Measurements from ENCODE around the gene OR2M7.

OR2M7 gene, protein sequence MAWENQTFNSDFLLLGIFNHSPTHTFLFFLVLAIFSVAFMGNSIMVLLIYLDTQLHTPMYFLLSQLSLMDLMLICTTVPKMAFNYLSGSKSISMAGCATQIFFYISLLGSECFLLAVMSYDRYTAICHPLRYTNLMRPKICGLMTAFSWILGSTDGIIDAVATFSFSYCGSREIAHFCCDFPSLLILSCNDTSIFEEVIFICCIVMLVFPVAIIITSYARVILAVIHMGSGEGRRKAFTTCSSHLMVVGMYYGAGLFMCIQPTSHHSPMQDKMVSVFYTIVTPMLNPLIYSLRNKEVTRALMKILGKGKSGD

DNA sequence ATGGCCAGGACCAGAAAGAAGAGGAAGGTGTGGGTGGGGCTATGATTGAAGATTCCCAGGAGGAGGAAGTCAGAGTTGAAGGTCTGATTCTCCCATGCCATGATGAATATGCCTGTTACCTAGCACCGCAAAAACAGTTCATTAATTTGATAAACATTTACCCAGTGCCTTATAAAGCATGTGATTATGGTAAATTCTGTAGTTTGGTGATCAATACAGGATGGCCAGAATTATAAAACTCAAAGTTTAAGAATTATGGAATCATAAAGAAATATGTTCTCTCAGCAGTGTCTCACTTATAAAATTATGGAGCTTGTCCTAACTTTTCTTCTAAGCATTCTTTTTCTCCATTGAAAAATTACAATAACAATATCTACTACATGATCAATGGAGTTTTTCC lies at the start of gene OR2M7:
OR2M7 (minus strand) TSS at position 101 of the 400 bp plus-strand sequence; CDS start at position 101, 0 bp downstream.
- in situ Hi-C loops (cut with HindIII; ENCODE audit: low sequenced_read_pairs): no loop called here
- no peak within 1 kb of the TSS for H3K4me3 ChIP-seq (ENCODE audit: low read depth, low read length)
- DNase-seq (ENCODE audit: low read depth, low spot score): no peak
- TF ChIP-seq CTCF (IDR thresholded peaks at IDR 0.05; ENCODE audit: low read depth, low read length): no peak

DNA sequence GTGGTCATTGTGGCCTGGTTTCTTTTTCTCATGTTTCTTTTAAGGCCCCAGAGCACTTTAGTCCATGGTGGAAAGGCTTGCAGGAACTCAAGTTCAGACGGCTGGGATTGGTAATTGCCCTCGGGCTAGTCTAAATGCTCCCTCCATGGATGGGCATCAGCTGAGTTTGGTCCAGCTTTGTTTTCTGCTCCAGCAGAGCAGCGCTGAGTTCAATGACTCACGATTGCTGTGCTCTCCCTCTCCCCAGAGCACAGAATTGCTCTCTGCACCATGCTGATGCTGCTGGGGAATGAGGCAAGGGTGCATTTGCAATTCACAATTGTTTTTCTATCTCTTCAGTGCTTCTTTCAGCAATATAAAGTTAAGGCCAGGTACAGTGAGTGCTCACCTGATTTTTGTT lies 49.4 kb upstream of the OR2M7 start:
- H3K4me3 ChIP-seq (ENCODE audit: low read depth, low read length): no peak overlapping the region
- TF ChIP-seq CTCF (IDR thresholded peaks at IDR 0.05; ENCODE audit: low read depth, low read length): no peak
- in situ Hi-C loops (cut with HindIII; ENCODE audit: low sequenced_read_pairs): no loop called here
- DNase-seq (ENCODE audit: low read depth, low spot score): no peak

- no peak for TF ChIP-seq CTCF (IDR thresholded peaks at IDR 0.05; ENCODE audit: low read depth, low read length)
Observed at GRCh38 chr1:248372394-248372793, 48.0 kb upstream of the OR2M7 start.

DNA sequence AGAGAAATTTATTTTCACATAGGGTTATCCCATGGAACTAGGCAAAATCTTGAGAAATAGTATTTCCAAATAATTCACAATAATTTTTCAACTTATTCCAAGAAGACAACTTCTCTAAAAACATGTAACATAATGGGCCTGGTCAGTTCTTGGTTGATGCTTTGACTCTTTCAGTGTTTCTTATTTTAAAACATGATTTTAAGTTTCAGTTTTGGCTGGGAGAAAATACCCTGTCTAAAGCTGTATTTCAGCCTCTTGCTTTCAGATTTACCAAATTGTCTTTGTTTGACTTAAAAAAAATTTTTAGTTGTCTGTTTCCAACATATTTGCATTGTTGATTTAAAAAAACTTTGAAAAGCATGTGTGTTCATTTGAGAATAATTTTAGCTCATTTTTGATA lies 42.2 kb upstream of the OR2M7 start:
- H3K4me3 ChIP-seq (ENCODE audit: low read depth, low read length): no peak overlapping the region
- in situ Hi-C loops (cut with HindIII; ENCODE audit: low sequenced_read_pairs): no loop called here
- DNase-seq (ENCODE audit: low read depth, low spot score): no peak
- TF ChIP-seq CTCF (IDR thresholded peaks at IDR 0.05; ENCODE audit: low read depth, low read length): no peak

More at GRCh38 chr1:248372394-248372793, 48.0 kb upstream of the OR2M7 start:
- no peak for DNase-seq (ENCODE audit: low read depth, low spot score)
- no peak overlapping the region for H3K4me3 ChIP-seq (ENCODE audit: low read depth, low read length)
- in situ Hi-C loops (cut with HindIII; ENCODE audit: low sequenced_read_pairs): no loop called here

- DNase-seq (ENCODE audit: low read depth, low spot score): no peak
- H3K4me3 ChIP-seq (ENCODE audit: low read depth, low read length): no peak within 1 kb of the TSS
- in situ Hi-C loops (cut with HindIII; ENCODE audit: low sequenced_read_pairs): no loop called here
- no peak for TF ChIP-seq CTCF (IDR thresholded peaks at IDR 0.05; ENCODE audit: low read depth, low read length)
Observed at GRCh38 chr1:248361121-248361715, 36.9 kb upstream of the OR2M7 start, which contains the start of gene OR2T4. Gene OR2T4 (plus strand): TSS chr1:248361665. CDS start chr1:248361665, 0 bp downstream.

- DNase-seq (ENCODE audit: low read depth, low spot score): no peak
- in situ Hi-C loops (cut with HindIII; ENCODE audit: low sequenced_read_pairs): no loop called here
- TF ChIP-seq CTCF (IDR thresholded peaks at IDR 0.05; ENCODE audit: low read depth, low read length): no peak
- H3K4me3 ChIP-seq (ENCODE audit: low read depth, low read length): no peak overlapping the region
Observed at GRCh38 chr1:248359415-248359814, 35.0 kb upstream of the OR2M7 start.

Measured in astrocyte of the spinal cord (primary cell).